ENCODE results near the gene SLC44A3. TPM values are rescaled to one million over a fixed set of nuclear protein-coding genes. Genes with fewer than 3 reads are reported as not detected.

The SLC44A3 gene
- total RNA-seq, 4 donors from 2014 or later, result 0.19 TPM; not detected in 3

DNA sequence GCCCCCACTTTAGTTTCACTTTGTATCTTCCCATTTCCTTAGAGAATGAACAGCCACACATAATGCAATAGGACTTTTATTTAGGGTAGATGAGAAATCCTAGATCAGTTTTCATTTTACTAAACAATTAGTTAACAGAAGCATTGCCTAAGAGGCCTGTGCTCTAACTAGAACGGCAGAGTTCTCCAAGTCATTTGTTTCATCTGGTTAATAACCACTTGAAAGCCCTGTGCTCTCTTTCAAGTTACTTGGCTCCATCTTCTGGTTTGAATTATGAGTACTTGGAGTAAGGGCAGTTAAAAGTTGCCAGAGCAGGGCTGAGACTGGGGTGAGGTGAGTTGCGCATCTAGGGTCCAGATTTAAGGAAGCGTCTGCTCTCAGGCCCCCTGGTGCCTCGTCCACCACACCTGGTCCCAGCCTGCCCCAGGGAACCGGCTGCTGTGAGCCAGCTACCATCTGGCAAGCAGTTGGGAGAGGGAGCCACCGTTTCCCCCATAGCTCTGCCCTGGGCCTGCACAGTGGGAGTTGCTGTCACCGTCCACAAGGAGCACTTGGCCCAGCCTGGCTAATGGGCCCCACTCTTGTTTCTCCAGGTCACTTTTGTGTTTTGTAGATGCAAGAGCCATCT, 18.1 kb upstream of the SLC44A3 start:
- no peaks in the 10 kb centered on the region for H3K27me3 ChIP-seq
- H3K36me3 ChIP-seq, result no peaks in the 10 kb centered on the region
- no peaks in the 10 kb centered on the region for H3K9me3 ChIP-seq
- TF ChIP-seq, protein P1, sequence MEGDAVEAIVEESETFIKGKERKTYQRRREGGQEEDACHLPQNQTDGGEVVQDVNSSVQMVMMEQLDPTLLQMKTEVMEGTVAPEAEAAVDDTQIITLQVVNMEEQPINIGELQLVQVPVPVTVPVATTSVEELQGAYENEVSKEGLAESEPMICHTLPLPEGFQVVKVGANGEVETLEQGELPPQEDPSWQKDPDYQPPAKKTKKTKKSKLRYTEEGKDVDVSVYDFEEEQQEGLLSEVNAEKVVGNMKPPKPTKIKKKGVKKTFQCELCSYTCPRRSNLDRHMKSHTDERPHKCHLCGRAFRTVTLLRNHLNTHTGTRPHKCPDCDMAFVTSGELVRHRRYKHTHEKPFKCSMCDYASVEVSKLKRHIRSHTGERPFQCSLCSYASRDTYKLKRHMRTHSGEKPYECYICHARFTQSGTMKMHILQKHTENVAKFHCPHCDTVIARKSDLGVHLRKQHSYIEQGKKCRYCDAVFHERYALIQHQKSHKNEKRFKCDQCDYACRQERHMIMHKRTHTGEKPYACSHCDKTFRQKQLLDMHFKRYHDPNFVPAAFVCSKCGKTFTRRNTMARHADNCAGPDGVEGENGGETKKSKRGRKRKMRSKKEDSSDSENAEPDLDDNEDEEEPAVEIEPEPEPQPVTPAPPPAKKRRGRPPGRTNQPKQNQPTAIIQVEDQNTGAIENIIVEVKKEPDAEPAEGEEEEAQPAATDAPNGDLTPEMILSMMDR (IDR thresholded peaks at IDR 0.05 in 4 of 5, conservative IDR thresholded peaks at IDR 0.05 in 1 of 5), result peak in 2 of 5 experiments; percentile 9 to 20
- TF ChIP-seq POLR2A (IDR thresholded peaks at IDR 0.05), result no peak
- H3K27ac ChIP-seq, result peak overlapping the region; percentile 3 to 59 (median 48)
- peak; percentile 68 to 82 for ATAC-seq
- intact Hi-C loops (cut with DNase I; ENCODE audit: low total_unique reads) (loop anchor here (2.0 to 5.0 kb wide), 3 partner anchors 165 to 279 kb away; partner anchors contain the start of gene F3), in situ Hi-C loops (cut with MboI; ENCODE audit: low sequenced_read_pairs in 4 of 4) (loop anchor here in 3 of 4 donors (10.0 kb wide), 2 partner anchors 277 to 317 kb away; no protein-coding TSS in a partner anchor)
- H3K4me3 ChIP-seq, result peak overlapping the region in 1 of 4 donors; percentile 1
- DNase-seq, result no peak
- H3K4me1 ChIP-seq, result peaks cover 3 to 8% of the 10 kb centered on the region in 2 donors

DNA sequence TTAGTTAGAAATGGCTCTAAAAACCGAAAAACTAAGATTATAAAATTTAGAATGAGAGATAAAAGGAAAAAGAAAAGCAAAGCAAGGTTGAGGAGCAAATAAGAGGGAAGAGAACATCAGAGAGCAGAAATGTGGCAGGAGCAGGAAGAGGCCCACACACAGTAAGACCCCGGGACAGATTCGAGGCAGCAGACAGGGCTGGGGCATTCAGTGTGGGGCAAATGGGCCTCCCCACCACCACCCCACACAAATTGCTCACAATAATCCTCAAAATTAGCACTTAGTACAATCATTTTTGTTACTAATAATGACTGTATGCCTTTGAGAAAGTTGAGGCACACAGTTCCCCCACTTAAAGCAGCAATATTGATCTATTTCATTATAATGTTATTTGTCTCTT, 17.1 kb upstream of the SLC44A3 start:
- H3K4me3 ChIP-seq, result no peak overlapping the region
- DNase-seq (no peak), ATAC-seq (no peak)
- H3K9me3 ChIP-seq, result no peaks in the 10 kb centered on the region
- H3K27ac ChIP-seq, result peak overlapping the region in 3 of 4 donors; percentile 45 to 52 (median 45)
- in situ Hi-C loops (cut with MboI; ENCODE audit: low sequenced_read_pairs in 4 of 4), result loop anchor here in 3 of 4 donors (10.0 kb wide), 2 partner anchors 278 to 318 kb away; no protein-coding TSS in a partner anchor
- H3K4me1 ChIP-seq, result peaks cover 3 to 8% of the 10 kb centered on the region in 2 donors
- TF ChIP-seq POLR2A (IDR thresholded peaks at IDR 0.05), result no peak
- TF ChIP-seq, protein P1 (IDR thresholded peaks at IDR 0.05 in 4 of 5, conservative IDR thresholded peaks at IDR 0.05 in 1 of 5), result no peak
- intact Hi-C loops (cut with DNase I; ENCODE audit: low total_unique reads), result loop anchor here (2.0 to 5.0 kb wide), 3 partner anchors 166 to 280 kb away; partner anchors contain the start of gene F3
- no peaks in the 10 kb centered on the region for H3K27me3 ChIP-seq
- no peaks in the 10 kb centered on the region for H3K36me3 ChIP-seq

DNA sequence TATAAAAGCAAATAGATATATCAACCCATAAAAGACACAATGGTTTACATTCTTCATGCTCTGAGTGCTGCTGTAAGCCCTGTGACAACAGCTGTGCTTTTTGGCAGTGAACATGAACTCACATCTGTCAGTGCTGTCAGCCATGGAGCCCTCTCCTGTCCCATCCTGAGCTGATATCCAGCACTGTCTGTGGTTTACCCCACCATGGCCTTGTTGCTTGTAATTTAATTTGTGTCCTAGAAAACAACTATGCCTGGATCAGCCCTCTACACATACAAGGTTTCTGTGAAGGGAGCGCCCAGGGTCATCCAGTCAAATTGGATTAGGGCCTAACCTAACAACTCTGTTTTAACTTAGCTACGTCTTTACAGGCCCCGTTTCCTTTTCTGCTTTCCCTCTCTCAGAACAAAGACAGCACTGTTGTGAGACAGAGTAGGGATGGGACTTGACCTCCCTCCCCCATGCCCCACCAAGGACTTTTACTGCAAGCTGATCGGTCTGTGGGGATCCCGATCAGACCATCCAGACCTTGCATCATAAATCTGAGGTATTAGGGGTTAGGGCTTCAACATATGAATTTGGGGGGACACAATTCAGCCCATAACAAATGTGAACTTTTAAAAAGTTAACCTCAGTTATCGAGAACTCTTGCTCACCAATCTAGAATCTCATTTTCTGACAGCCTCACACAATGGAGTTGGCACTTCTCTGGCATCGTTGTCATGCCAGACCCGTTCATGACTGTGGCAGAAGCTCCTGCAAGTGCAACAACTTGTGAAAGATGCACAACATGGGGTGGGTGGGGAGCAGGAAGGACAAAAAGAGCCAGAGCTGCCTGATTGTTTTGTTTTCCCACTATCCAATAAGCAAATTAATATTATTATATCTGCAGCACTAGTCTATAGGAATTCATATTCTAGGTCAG, 16.4 kb upstream of the SLC44A3 start:
- no peak for TF ChIP-seq POLR2A (IDR thresholded peaks at IDR 0.05)
- TF ChIP-seq, protein P1 (IDR thresholded peaks at IDR 0.05 in 4 of 5, conservative IDR thresholded peaks at IDR 0.05 in 1 of 5), result no peak
- intact Hi-C loops (cut with DNase I; ENCODE audit: low total_unique reads) (loop anchor here (2.0 to 5.0 kb wide), 3 partner anchors 166 to 281 kb away; partner anchors contain the start of gene F3), in situ Hi-C loops (cut with MboI; ENCODE audit: low sequenced_read_pairs in 4 of 4) (loop anchor here in 3 of 4 donors (10.0 kb wide), 2 partner anchors 279 to 319 kb away; no protein-coding TSS in a partner anchor)
- ATAC-seq (peak; percentile 55 to 68), DNase-seq (peak; percentile 40 to 48)
- Histone ChIP-seq H3K36me3 (no peaks in the 10 kb centered on the region), H3K9me3 (no peaks in the 10 kb centered on the region), H3K27ac (peak overlapping the region; percentile 38 to 52 (median 45)), H3K27me3 (no peaks in the 10 kb centered on the region), H3K4me3 (no peak overlapping the region), H3K4me1 (peaks cover 3 to 8% of the 10 kb centered on the region in 2 donors)

DNA sequence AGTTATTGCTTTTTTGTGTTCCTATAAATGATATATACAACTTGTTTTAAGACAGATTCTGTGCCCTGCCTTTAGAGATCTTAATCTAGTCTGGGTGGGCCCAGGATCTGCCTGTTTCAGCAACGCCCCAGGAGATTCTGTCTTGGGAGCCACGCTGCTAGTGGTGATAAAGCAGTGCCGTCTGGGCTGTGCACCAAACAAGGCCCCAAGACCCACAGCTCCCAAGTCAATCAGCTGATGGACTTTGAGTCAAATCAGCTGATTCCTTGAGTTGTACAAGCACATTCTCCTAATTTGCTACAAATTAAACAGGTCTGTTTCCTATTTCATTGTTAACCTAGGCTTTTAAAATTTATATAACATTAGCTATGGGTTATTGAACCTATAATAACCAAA, 15.7 kb upstream of the SLC44A3 start:
- no peak overlapping the region for H3K4me3 ChIP-seq
- ATAC-seq (no peak), DNase-seq (no peak)
- no peaks in the 10 kb centered on the region for H3K36me3 ChIP-seq
- no peaks in the 10 kb centered on the region for H3K9me3 ChIP-seq
- intact Hi-C loops (cut with DNase I; ENCODE audit: low total_unique reads) (loop anchor here (5.0 kb wide), 2 partner anchors 167 to 262 kb away; partner anchors contain the start of gene F3), in situ Hi-C loops (cut with MboI; ENCODE audit: low sequenced_read_pairs in 4 of 4) (loop anchor here in 3 of 4 donors (10.0 kb wide), 2 partner anchors 280 to 320 kb away; no protein-coding TSS in a partner anchor)
- TF ChIP-seq, protein P1 (IDR thresholded peaks at IDR 0.05 in 4 of 5, conservative IDR thresholded peaks at IDR 0.05 in 1 of 5), result no peak
- H3K27ac ChIP-seq, result peak overlapping the region in 1 of 4 donors; percentile 38
- no peaks in the 10 kb centered on the region for H3K27me3 ChIP-seq
- peaks cover 3 to 8% of the 10 kb centered on the region in 2 donors for H3K4me1 ChIP-seq
